ENCODE data around the gene CACNA1H. TPM values are rescaled to one million over a fixed set of nuclear protein-coding genes. Genes with fewer than 3 reads are reported as not detected.

CACNA1H gene
- total and polyA plus RNA-seq, 2 of the 8 experiments (the other 6 are each of a cell fraction or from before 2014, with no cell fraction given), result 14.0 to 28.7 TPM

DNA sequence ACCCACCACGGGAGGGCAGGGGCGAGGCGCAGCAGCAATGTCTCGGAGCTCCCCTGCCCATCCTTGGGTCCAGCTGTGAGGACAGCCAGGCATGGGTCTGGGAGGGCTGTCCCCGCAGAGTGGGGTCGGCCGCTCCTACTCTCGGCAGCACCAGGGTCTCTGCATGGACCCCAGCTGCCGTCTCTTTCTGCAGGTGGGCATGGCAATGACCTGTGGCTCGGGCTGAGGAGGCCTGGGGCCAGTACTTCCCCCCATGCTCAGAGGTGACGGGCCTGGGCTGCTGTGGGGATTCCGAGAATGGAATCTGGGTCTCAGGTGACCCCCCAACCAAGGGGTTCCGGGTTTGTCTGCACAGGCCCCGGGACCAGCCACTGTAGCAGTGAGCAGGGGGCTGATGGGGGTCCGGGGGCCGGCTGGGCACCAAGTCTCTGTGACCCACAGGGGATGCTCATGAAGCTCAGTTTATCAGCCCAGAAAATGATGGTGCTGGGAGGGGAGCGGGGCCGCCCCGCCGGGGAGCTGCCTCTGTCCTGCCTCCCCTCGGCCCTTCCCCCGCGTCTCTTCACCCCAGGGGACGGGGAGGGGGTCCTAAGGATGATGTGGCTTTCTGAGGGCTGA is 23.5 kb downstream of the CACNA1H start:
- Histone ChIP-seq H4K91ac (replicated peaks; ENCODE audit: insufficient read length, low read length) (no peak overlapping the region), H3K79me1 (ENCODE audit: low read depth, low read length) (no peaks in the 10 kb centered on the region; the same call in none of the 2 replicates), H2AK5ac (ENCODE audit: low read depth, low read length) (no peak overlapping the region), H3K36me3 (ENCODE audit: control insufficient read depth in 2 of 4, insufficient read depth in 4 of 4, low read length in 3 of 4) (no peaks in the 10 kb centered on the region), H3K9me3 (ENCODE audit: insufficient read depth in 2 of 2, low read depth in 1 of 2, low read length in 1 of 2) (no peaks in the 10 kb centered on the region), H3K79me2 (ENCODE audit: control insufficient read depth in 1 of 2, insufficient read depth in 2 of 2, low read length in 2 of 2) (no peaks in the 10 kb centered on the region; a peak in 1 of 4 replicates), H2BK12ac (ENCODE audit: low read depth, low read length) (no peak overlapping the region), H2BK120ac (replicated peaks; ENCODE audit: low read depth, low read length) (no peak overlapping the region), H3K56ac (replicated peaks; ENCODE audit: insufficient read length, low read depth, low read length) (no peak overlapping the region), H2BK15ac (ENCODE audit: low read length) (no peak overlapping the region), H3K4me3 (ENCODE audit: extremely low read depth in 1 of 4, insufficient read depth in 2 of 4, low read depth in 3 of 4, low read length in 4 of 4) (no peak overlapping the region), H3K4ac (replicated peaks; ENCODE audit: insufficient read length, low read depth, low read length) (no peak overlapping the region), H3K18ac (ENCODE audit: extremely low read depth, low read length) (no peak overlapping the region), H2BK5ac (ENCODE audit: low read depth, low read length) (no peak overlapping the region), H3K27ac (ENCODE audit: low read depth, low read length) (no peak overlapping the region), H3K14ac (ENCODE audit: insufficient read length) (no peak overlapping the region), H3K23me2 (ENCODE audit: low read depth, low read length) (no peaks in the 10 kb centered on the region), H3K4me1 (replicated peaks in 1 of 4; ENCODE audit: control insufficient read depth in 3 of 4, insufficient read depth in 4 of 4, low read length in 3 of 4) (no peaks in the 10 kb centered on the region; a peak in 1 of 7 replicates), H3K27me3 (replicated peaks in 1 of 4; ENCODE audit: control insufficient read depth in 3 of 4, extremely low read depth in 1 of 4, insufficient read depth in 3 of 4, low read length in 3 of 4) (no peaks in the 10 kb centered on the region), H3K4me2 (ENCODE audit: insufficient read depth in 1 of 2, low read depth in 2 of 2, low read length in 2 of 2) (no peak overlapping the region), H4K5ac (ENCODE audit: insufficient read length, low read depth, low read length) (no peak overlapping the region), H2AFZ (ENCODE audit: low read length) (no peak overlapping the region), H3K23ac (ENCODE audit: insufficient read length) (no peak overlapping the region), H2BK20ac (ENCODE audit: low read length) (no peak overlapping the region), H4K8ac (ENCODE audit: extremely low read depth, insufficient read depth, low read length) (peak overlapping the region; percentile 51; the same call in 1 of the 2 replicates), H3K9ac (replicated peaks in 1 of 4; ENCODE audit: extremely low read depth in 1 of 4, low read depth in 3 of 4, low read length in 3 of 4) (no peak overlapping the region), H4K20me1 (replicated peaks in 1 of 2; ENCODE audit: control insufficient read depth in 1 of 2, insufficient read depth in 2 of 2, low read length in 2 of 2) (peaks cover 10 to 22% of the 10 kb centered on the region in 2 experiments)
- no peak for FAIRE-seq
- TF ChIP-seq KDM5A (IDR thresholded peaks at IDR 0.05; ENCODE audit: low read length), result no peak
- no peak for TF ChIP-seq SP1 (IDR thresholded peaks at IDR 0.05; ENCODE audit: low read depth, low read length)
- no peak for TF ChIP-seq NANOG (IDR thresholded peaks at IDR 0.05; ENCODE audit: insufficient read depth, low read depth, low read length, poor library complexity, severe bottlenecking)
- ChIA-PET CTCF (ENCODE audit: partially characterized antibody) (interaction anchor here (0.8 to 1.5 kb wide), 3 partner anchors 8 to 68 kb away, joined by 3 read pairs; no protein-coding TSS in a partner anchor), POLR2A (ENCODE audit: partially characterized antibody) (interaction anchor here (0.5 kb wide), 1 partner anchor 65 kb away, joined by 3 read pairs; no protein-coding TSS in a partner anchor)
- 89% methylated on average over 17 of the region's 24 CpGs; no CpG with 5 or more reads in 1 of the 2 experiments for WGBS, 2 experiments (ENCODE audit: extremely low coverage in 1 of 2, insufficient coverage in 1 of 2, insufficient read length in 1 of 2, insufficient replicate concordance in 2 of 2, low coverage in 1 of 2, low lambda C conversion rate in 2 of 2, missing lambda C conversion rate in 1 of 2)
- no peak for DNase-seq (ENCODE audit: low read depth in 1 of 2, low spot score in 2 of 2)
